Panc1 (cell line): ENCODE measurements around the gene EIF2S3B.

Experiments
- CTCF ChIP-seq: fragments of 450-650 bp; IDR thresholded peaks from 2 replicates; pipeline ENCODE4 v1.5.1; 2017; ENCODE audit warnings: mild to moderate bottlenecking
- POLR2AphosphoS5 ChIP-seq: IDR thresholded peaks from 2 replicates; pipeline ENCODE4 v1.6.1; 2012; ENCODE audit warnings: mild to moderate bottlenecking, low read depth, low read length, moderate library complexity
- TF ChIP-seq, protein P1 (sequence below), 2 experiments: IDR thresholded peaks; 2 replicates each; pipeline ENCODE4 v1.6.1; 2011 to 2012; ENCODE audit warnings: low read depth in 2 of 2, control low read depth in 1 of 2, low read length in 1 of 2, mild to moderate bottlenecking in 1 of 2, moderate library complexity in 1 of 2; ENCODE audit not compliant: insufficient read depth in 1 of 2

- TF ChIP-seq CTCF (peak; percentile 50; the same call in 1 of the 2 replicates), POLR2AphosphoS5 (no peak)
- TF ChIP-seq, protein P1, sequence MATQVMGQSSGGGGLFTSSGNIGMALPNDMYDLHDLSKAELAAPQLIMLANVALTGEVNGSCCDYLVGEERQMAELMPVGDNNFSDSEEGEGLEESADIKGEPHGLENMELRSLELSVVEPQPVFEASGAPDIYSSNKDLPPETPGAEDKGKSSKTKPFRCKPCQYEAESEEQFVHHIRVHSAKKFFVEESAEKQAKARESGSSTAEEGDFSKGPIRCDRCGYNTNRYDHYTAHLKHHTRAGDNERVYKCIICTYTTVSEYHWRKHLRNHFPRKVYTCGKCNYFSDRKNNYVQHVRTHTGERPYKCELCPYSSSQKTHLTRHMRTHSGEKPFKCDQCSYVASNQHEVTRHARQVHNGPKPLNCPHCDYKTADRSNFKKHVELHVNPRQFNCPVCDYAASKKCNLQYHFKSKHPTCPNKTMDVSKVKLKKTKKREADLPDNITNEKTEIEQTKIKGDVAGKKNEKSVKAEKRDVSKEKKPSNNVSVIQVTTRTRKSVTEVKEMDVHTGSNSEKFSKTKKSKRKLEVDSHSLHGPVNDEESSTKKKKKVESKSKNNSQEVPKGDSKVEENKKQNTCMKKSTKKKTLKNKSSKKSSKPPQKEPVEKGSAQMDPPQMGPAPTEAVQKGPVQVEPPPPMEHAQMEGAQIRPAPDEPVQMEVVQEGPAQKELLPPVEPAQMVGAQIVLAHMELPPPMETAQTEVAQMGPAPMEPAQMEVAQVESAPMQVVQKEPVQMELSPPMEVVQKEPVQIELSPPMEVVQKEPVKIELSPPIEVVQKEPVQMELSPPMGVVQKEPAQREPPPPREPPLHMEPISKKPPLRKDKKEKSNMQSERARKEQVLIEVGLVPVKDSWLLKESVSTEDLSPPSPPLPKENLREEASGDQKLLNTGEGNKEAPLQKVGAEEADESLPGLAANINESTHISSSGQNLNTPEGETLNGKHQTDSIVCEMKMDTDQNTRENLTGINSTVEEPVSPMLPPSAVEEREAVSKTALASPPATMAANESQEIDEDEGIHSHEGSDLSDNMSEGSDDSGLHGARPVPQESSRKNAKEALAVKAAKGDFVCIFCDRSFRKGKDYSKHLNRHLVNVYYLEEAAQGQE (IDR thresholded peaks at IDR 0.05; ENCODE audit: insufficient read depth in 1 of 2, low read depth in 2 of 2, low read length in 1 of 2), result no peak
Measured at GRCh38 chr12:10501030-10501429, 4.7 kb upstream of the EIF2S3B start.
